ENCODE results near the gene SNX1.

SNX1 gene

GRCh38 chr15:64122936-64123351 lies 27.2 kb downstream of the SNX1 start:
- TF ChIP-seq CREB5 (CRISPR knock-in tag; IDR thresholded peaks at IDR 0.05; ENCODE audit: low read depth), result no peak
- no peak for TF ChIP-seq RARB (CRISPR knock-in tag; IDR thresholded peaks at IDR 0.05)
- TF ChIP-seq SNAI2 (CRISPR knock-in tag; IDR thresholded peaks at IDR 0.05), result no peak
- no peak for TF ChIP-seq PATZ1 (CRISPR knock-in tag; IDR thresholded peaks at IDR 0.05; ENCODE audit: borderline replicate concordance)
- no peak for TF ChIP-seq ZFP30 (CRISPR knock-in tag; IDR thresholded peaks at IDR 0.05)
- no peak for TF ChIP-seq ESRRG (CRISPR knock-in tag; IDR thresholded peaks at IDR 0.05)
- TF ChIP-seq ZNF70 (CRISPR knock-in tag; IDR thresholded peaks at IDR 0.05), result no peak
- no peak for TF ChIP-seq CSRNP3 (CRISPR knock-in tag; IDR thresholded peaks at IDR 0.05)
- TF ChIP-seq CSDC2 (CRISPR knock-in tag; IDR thresholded peaks at IDR 0.05), result no peak
- TF ChIP-seq ZC3H10 (CRISPR knock-in tag; IDR thresholded peaks at IDR 0.05), result no peak
- no peak for TF ChIP-seq BACH2 (CRISPR knock-in tag; IDR thresholded peaks at IDR 0.05; ENCODE audit: borderline replicate concordance)
- TF ChIP-seq TOX (CRISPR knock-in tag; IDR thresholded peaks at IDR 0.05; ENCODE audit: borderline replicate concordance), result no peak
- TF ChIP-seq PPARA (CRISPR knock-in tag; IDR thresholded peaks at IDR 0.05; ENCODE audit: borderline replicate concordance), result no peak
- TF ChIP-seq ARNTL (CRISPR knock-in tag; IDR thresholded peaks at IDR 0.05; ENCODE audit: borderline replicate concordance, low read depth), result no peak
- no peak for TF ChIP-seq ISL1 (CRISPR knock-in tag; IDR thresholded peaks at IDR 0.05)
- ATAC-seq, result no peak

GRCh38 chr15:64125978-64126377 lies 30.2 kb downstream of the SNX1 start:
- no peak for ATAC-seq
- TF ChIP-seq TCF4 (CRISPR knock-in tag; IDR thresholded peaks at IDR 0.05; ENCODE audit: borderline replicate concordance), result no peak
- TF ChIP-seq CSDC2 (CRISPR knock-in tag; IDR thresholded peaks at IDR 0.05), result no peak
- no peak for TF ChIP-seq BACH2 (CRISPR knock-in tag; IDR thresholded peaks at IDR 0.05; ENCODE audit: borderline replicate concordance)
- TF ChIP-seq ZNF565 (CRISPR knock-in tag; conservative IDR thresholded peaks at IDR 0.05; ENCODE audit: low read depth), result no peak
- TF ChIP-seq ISL1 (CRISPR knock-in tag; IDR thresholded peaks at IDR 0.05), result no peak
- no peak for TF ChIP-seq ESRRG (CRISPR knock-in tag; IDR thresholded peaks at IDR 0.05)
- no peak for TF ChIP-seq PPARA (CRISPR knock-in tag; IDR thresholded peaks at IDR 0.05; ENCODE audit: borderline replicate concordance)
- no peak for TF ChIP-seq ARNTL (CRISPR knock-in tag; IDR thresholded peaks at IDR 0.05; ENCODE audit: borderline replicate concordance, low read depth)
- no peak for TF ChIP-seq RARB (CRISPR knock-in tag; IDR thresholded peaks at IDR 0.05)
- no peak for TF ChIP-seq CSRNP3 (CRISPR knock-in tag; IDR thresholded peaks at IDR 0.05)
- TF ChIP-seq POU6F1 (CRISPR knock-in tag; IDR thresholded peaks at IDR 0.05; ENCODE audit: borderline replicate concordance, low read depth), result no peak

GRCh38 chr15:64127521-64128270 lies 31.9 kb downstream of the SNX1 start:
- ATAC-seq, result no peak
- no peak for TF ChIP-seq OSR1 (CRISPR knock-in tag; IDR thresholded peaks at IDR 0.05)
- no peak for TF ChIP-seq CSRNP3 (CRISPR knock-in tag; IDR thresholded peaks at IDR 0.05)
- TF ChIP-seq CREB5 (CRISPR knock-in tag; IDR thresholded peaks at IDR 0.05; ENCODE audit: low read depth), result no peak
- TF ChIP-seq SNAI2 (CRISPR knock-in tag; IDR thresholded peaks at IDR 0.05), result no peak
- no peak for TF ChIP-seq POU6F1 (CRISPR knock-in tag; IDR thresholded peaks at IDR 0.05; ENCODE audit: borderline replicate concordance, low read depth)
- TF ChIP-seq GLIS3 (CRISPR knock-in tag; IDR thresholded peaks at IDR 0.05), result no peak
- no peak for TF ChIP-seq ISL1 (CRISPR knock-in tag; IDR thresholded peaks at IDR 0.05)

All from SK-N-SH treated with all-trans-retinoic acid at 6 μM for 48 hours (cell line).